ENCODE data around the gene LARP1.
"Not testable (repeated sequence)": the region's sequence is repeated elsewhere in the genome, so short reads cannot be mapped to it uniquely, and the experiment has no call there.

The LARP1 gene

GRCh38 chr5:154794525-154795234 lies 39.5 kb downstream of the LARP1 start:
- no peak for DNase-seq

- DNase-seq = no peak
Observed at GRCh38 chr5:154795235-154795596, 40.0 kb downstream of the LARP1 start.

GRCh38 chr5:154797762-154798161 lies 42.6 kb downstream of the LARP1 start:
- no peak for DNase-seq

GRCh38 chr5:154800582-154800981 lies 45.4 kb downstream of the LARP1 start:
- DNase-seq = no peak

GRCh38 chr5:154801083-154801482 lies 45.9 kb downstream of the LARP1 start:
- no peak for DNase-seq

- no peak for DNase-seq
Observed at GRCh38 chr5:154802050-154802449, 46.9 kb downstream of the LARP1 start.

- DNase-seq = no peak
Observed at GRCh38 chr5:154806176-154806575, 51.0 kb downstream of the LARP1 start.

GRCh38 chr5:154811239-154811638 lies 56.1 kb downstream of the LARP1 start:
- no peak for DNase-seq

- DNase-seq = no peak
Observed at GRCh38 chr5:154811653-154812465, 56.7 kb downstream of the LARP1 start.

- DNase-seq = no peak
Observed at GRCh38 chr5:154813158-154813557, 58.0 kb downstream of the LARP1 start.

GRCh38 chr5:154813736-154814135 lies 58.6 kb downstream of the LARP1 start:
- no peak for DNase-seq

GRCh38 chr5:154815025-154815424 lies 59.8 kb downstream of the LARP1 start:
- DNase-seq = no peak

- no peak for DNase-seq
Observed at GRCh38 chr5:154815684-154816247, 60.6 kb downstream of the LARP1 start.

- no peak for DNase-seq
Observed at GRCh38 chr5:154816891-154817492, 61.8 kb downstream of the LARP1 start.

GRCh38 chr5:154817815-154818214 lies 62.6 kb downstream of the LARP1 start:
- DNase-seq = no peak

- no peak for DNase-seq
Observed at GRCh38 chr5:154818471-154819116, 63.4 kb downstream of the LARP1 start.

- DNase-seq = no peak
Observed at GRCh38 chr5:154819546-154819945, 64.4 kb downstream of the LARP1 start.

GRCh38 chr5:154820383-154820782 lies 65.2 kb downstream of the LARP1 start:
- no peak for DNase-seq

GRCh38 chr5:154822896-154823295 lies 67.7 kb downstream of the LARP1 start:
- DNase-seq = not testable (repeated sequence)

- DNase-seq = no peak
Observed at GRCh38 chr5:154823605-154824004, 68.4 kb downstream of the LARP1 start.

- DNase-seq = no peak
Observed at GRCh38 chr5:154824070-154824469, 68.9 kb downstream of the LARP1 start.

GRCh38 chr5:154829181-154829588 lies 74.0 kb downstream of the LARP1 start:
- peak; percentile 48 for DNase-seq

- peak; percentile 48 for DNase-seq
Observed at GRCh38 chr5:154829589-154830218, 74.5 kb downstream of the LARP1 start.
